A673 (cell line): ENCODE measurements around the gene MAP3K1. TPM values are rescaled to one million over a fixed set of nuclear protein-coding genes. Genes with fewer than 3 reads are reported as not detected.

Experiments
- BruUV-seq: library from RNA; stranded (reverse); fragments of 400-500 nt; replicated peaks from 2 replicates; lab custom pipeline; 2021; lab: Mats Ljungman, UMichigan
- CTCF ChIA-PET: fragments of 300-600 bp; sonication (Branson Sonifier 250); formaldehyde crosslinking; loops from one replicate; lab custom pipeline; 2022; ENCODE audit warnings: antibody characterized with exemption; lab: Charles Lee
- POLR2A ChIA-PET: fragments of 300-600 bp; sonication (Branson Sonifier 250); formaldehyde crosslinking; loops from one replicate; lab custom pipeline; 2022; ENCODE audit warnings: antibody characterized with exemption; ENCODE audit not compliant: low non-redundant PET; lab: Charles Lee
- DNase-seq: peaks from one replicate; pipeline ENCODE4 v3.0.0-alpha.2; 2015; ENCODE audit warnings: low spot score
- H3K27ac ChIP-seq: fragments of 200-600 bp; sonication (generic); 2 replicates; pipeline ENCODE4 v1.5.1; 2016; ENCODE audit warnings: mixed run types, low read depth, mild to moderate bottlenecking, mixed read lengths, antibody characterized with exemption, low read length; ENCODE audit not compliant: poor library complexity, severe bottlenecking
- H3K27me3 ChIP-seq: fragments of 200-600 bp; sonication (generic); replicated peaks from 2 replicates; pipeline ENCODE4 v1.6.1; 2017; ENCODE audit warnings: mixed run types, low read depth, mild to moderate bottlenecking, mixed read lengths, antibody characterized with exemption, low read length; ENCODE audit not compliant: insufficient read depth, poor library complexity
- H3K36me3 ChIP-seq: fragments of 200-600 bp; sonication (generic); 2 replicates; pipeline ENCODE4 v1.6.1; 2016; ENCODE audit warnings: mixed run types, mild to moderate bottlenecking, mixed read lengths, antibody characterized with exemption, low read length; ENCODE audit not compliant: insufficient read depth, poor library complexity, severe bottlenecking
- H3K4me1 ChIP-seq: fragments of 200-600 bp; sonication (generic); 2 replicates; pipeline ENCODE4 v1.6.1; 2017; ENCODE audit warnings: mixed run types, mild to moderate bottlenecking, mixed read lengths, antibody characterized with exemption, low read length; ENCODE audit not compliant: insufficient read depth, poor library complexity, severe bottlenecking
- H3K4me3 ChIP-seq: fragments of 200-600 bp; sonication (generic); 2 replicates; pipeline ENCODE4 v1.5.1; 2016; ENCODE audit warnings: low read depth, mixed run types, mild to moderate bottlenecking, mixed read lengths, low read length; ENCODE audit not compliant: poor library complexity, severe bottlenecking
- H3K9me3 ChIP-seq: fragments of 200-600 bp; sonication (generic); 2 replicates; pipeline ENCODE4 v1.6.1; 2016; ENCODE audit warnings: mixed run types, low read depth, mild to moderate bottlenecking, mixed read lengths, antibody characterized with exemption, low read length; ENCODE audit not compliant: poor library complexity, severe bottlenecking
- EZH2 ChIP-seq: fragments of 200-600 bp; sonication (generic); IDR thresholded peaks from 2 replicates; pipeline ENCODE4 v1.6.1; 2017; ENCODE audit warnings: borderline replicate concordance, low read depth, mild to moderate bottlenecking, mixed read lengths, antibody characterized with exemption, low read length; ENCODE audit not compliant: poor library complexity, severe bottlenecking
- intact Hi-C: fragments of 100-400 bp; cut with micrococcal nuclease; formaldehyde crosslinking; loops from one replicate; pipeline ENCODE4 v1.10.0; 2022; ENCODE audit not compliant: unreplicated experiment
- total RNA-seq: library from RNA; stranded (reverse); gene quantifications from 2 replicates; pipeline ENCODE4 v1.2.3, GENCODE V29; 2021
- TF ChIP-seq, protein P1 (sequence below): fragments of 300-800, 200-600 bp; sonication (generic); conservative IDR thresholded peaks from 2 replicates; pipeline ENCODE4 v1.5.1; 2017; ENCODE audit warnings: low read depth, mild to moderate bottlenecking, antibody characterized with exemption, low read length, moderate library complexity, mixed read lengths

MAP3K1 gene
- total RNA-seq, 1 experiment from 2014 or later = 7.2 TPM

DNA sequence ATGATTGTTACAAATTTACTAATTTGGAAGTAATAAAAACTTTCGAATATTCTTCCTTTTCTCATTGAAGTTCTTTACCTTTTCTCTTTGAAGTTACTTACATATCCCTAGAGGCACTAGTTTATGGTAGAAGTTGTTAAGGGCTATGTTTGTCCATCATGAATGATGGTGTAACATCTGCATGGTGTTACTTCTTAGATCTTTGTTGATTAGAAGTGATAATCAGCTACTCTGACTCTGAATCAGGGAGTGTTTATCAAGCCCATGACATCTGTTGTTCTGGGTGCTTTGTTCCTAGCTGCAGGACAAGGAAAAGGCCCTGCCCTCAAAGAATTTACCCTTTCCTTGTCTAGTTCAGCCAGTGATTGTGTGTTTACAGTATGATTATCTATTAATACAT, 32.9 kb downstream of the MAP3K1 start:
- Histone ChIP-seq H3K9me3 (no peaks in the 10 kb centered on the region), H3K27ac (no peak overlapping the region), H3K27me3 (no peaks in the 10 kb centered on the region), H3K4me3 (no peak overlapping the region), H3K36me3 (no peaks in the 10 kb centered on the region), H3K4me1 (no peaks in the 10 kb centered on the region)
- POLR2A ChIA-PET = no interaction called here
- no peak for TF ChIP-seq EZH2
- TF ChIP-seq, protein P1, sequence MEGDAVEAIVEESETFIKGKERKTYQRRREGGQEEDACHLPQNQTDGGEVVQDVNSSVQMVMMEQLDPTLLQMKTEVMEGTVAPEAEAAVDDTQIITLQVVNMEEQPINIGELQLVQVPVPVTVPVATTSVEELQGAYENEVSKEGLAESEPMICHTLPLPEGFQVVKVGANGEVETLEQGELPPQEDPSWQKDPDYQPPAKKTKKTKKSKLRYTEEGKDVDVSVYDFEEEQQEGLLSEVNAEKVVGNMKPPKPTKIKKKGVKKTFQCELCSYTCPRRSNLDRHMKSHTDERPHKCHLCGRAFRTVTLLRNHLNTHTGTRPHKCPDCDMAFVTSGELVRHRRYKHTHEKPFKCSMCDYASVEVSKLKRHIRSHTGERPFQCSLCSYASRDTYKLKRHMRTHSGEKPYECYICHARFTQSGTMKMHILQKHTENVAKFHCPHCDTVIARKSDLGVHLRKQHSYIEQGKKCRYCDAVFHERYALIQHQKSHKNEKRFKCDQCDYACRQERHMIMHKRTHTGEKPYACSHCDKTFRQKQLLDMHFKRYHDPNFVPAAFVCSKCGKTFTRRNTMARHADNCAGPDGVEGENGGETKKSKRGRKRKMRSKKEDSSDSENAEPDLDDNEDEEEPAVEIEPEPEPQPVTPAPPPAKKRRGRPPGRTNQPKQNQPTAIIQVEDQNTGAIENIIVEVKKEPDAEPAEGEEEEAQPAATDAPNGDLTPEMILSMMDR = no peak
- DNase-seq = no peak
- CTCF ChIA-PET = no interaction called here
- intact Hi-C loops = no loop called here
- BruUV-seq = no TSS peak

- ChIA-PET POLR2A (no interaction called here), CTCF (no interaction called here)
- no peaks in the 10 kb centered on the region for H3K4me1 ChIP-seq
- no peaks in the 10 kb centered on the region for H3K9me3 ChIP-seq
- H3K27ac ChIP-seq = no peak overlapping the region
- no peaks in the 10 kb centered on the region for H3K27me3 ChIP-seq
- DNase-seq = no peak
- no peak overlapping the region for H3K4me3 ChIP-seq
- no peaks in the 10 kb centered on the region for H3K36me3 ChIP-seq
- TF ChIP-seq, protein P1 = no peak
- no peak for TF ChIP-seq EZH2
- intact Hi-C loops = no loop called here
- no TSS peak for BruUV-seq
Measured at GRCh38 chr5:56849671-56850070, 34.3 kb downstream of the MAP3K1 start.

DNA sequence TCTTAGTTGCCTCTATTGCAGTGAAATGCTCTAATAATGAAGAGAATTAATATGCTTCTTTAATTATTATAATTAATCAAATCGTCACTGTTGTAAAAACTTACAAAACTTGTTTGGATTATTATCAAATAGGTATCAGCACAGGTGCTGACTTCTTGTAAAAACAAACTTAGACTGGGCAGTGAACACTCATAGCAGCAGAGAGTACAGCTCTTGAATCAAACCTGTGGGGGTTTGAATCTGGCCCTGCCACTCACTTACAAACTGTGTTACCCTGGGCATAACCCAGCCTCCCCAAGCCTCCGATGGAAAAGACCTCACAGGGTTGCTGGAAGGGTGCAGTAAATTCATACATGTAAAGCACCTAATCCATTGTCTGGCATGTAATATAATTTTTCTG, 35.1 kb downstream of the MAP3K1 start:
- H3K36me3 ChIP-seq = no peaks in the 10 kb centered on the region
- TF ChIP-seq, protein P1 = no peak
- no peak for TF ChIP-seq EZH2
- H3K9me3 ChIP-seq = no peaks in the 10 kb centered on the region
- no peaks in the 10 kb centered on the region for H3K4me1 ChIP-seq
- no peak for DNase-seq
- no peak overlapping the region for H3K4me3 ChIP-seq
- POLR2A ChIA-PET = no interaction called here
- CTCF ChIA-PET = no interaction called here
- no peaks in the 10 kb centered on the region for H3K27me3 ChIP-seq
- H3K27ac ChIP-seq = no peak overlapping the region
- intact Hi-C loops = no loop called here
- no TSS peak for BruUV-seq
